ENCODE measurements around the gene PCDH10.
"Not testable (repeated sequence)": the region's sequence is repeated elsewhere in the genome, so short reads cannot be mapped to it uniquely, and the experiment has no call there.

PCDH10 gene

GRCh38 chr4:133150486-133151340 lies 1.6 kb downstream of the PCDH10 start:
- no peak for DNase-seq (ENCODE audit: low read depth)

GRCh38 chr4:133151341-133151690 lies 2.2 kb downstream of the PCDH10 start:
- no peak for DNase-seq (ENCODE audit: low read depth)

- DNase-seq (ENCODE audit: low read depth) = no peak
Measured at GRCh38 chr4:133151691-133152329, 2.7 kb downstream of the PCDH10 start.

GRCh38 chr4:133152330-133152821 lies 3.3 kb downstream of the PCDH10 start:
- no peak for DNase-seq (ENCODE audit: low read depth)

- DNase-seq (ENCODE audit: low read depth) = no peak
Measured at GRCh38 chr4:133152831-133153481, 3.9 kb downstream of the PCDH10 start.

GRCh38 chr4:133154725-133155124 lies 5.6 kb downstream of the PCDH10 start:
- no peak for DNase-seq (ENCODE audit: low read depth)

GRCh38 chr4:133156096-133156495 lies 7.0 kb downstream of the PCDH10 start:
- no peak for DNase-seq (ENCODE audit: low read depth)

GRCh38 chr4:133156556-133156955 lies 7.5 kb downstream of the PCDH10 start:
- DNase-seq (ENCODE audit: low read depth) = no peak

- DNase-seq (ENCODE audit: low read depth) = no peak
Measured at GRCh38 chr4:133157460-133158160, 8.5 kb downstream of the PCDH10 start.

GRCh38 chr4:133160853-133161252 lies 11.8 kb downstream of the PCDH10 start:
- DNase-seq (ENCODE audit: low read depth) = no peak

- DNase-seq (ENCODE audit: low read depth) = no peak
Measured at GRCh38 chr4:133161570-133162295, 12.6 kb downstream of the PCDH10 start.

- DNase-seq (ENCODE audit: low read depth) = no peak
Measured at GRCh38 chr4:133162941-133163340, 13.8 kb downstream of the PCDH10 start.

- no peak for DNase-seq (ENCODE audit: low read depth)
Measured at GRCh38 chr4:133178956-133179355, 29.9 kb downstream of the PCDH10 start.

- DNase-seq (ENCODE audit: low read depth) = no peak
Measured at GRCh38 chr4:133186210-133186609, 37.1 kb downstream of the PCDH10 start.

GRCh38 chr4:133186845-133187244 lies 37.8 kb downstream of the PCDH10 start:
- DNase-seq (ENCODE audit: low read depth) = no peak

- no peak for DNase-seq (ENCODE audit: low read depth)
Measured at GRCh38 chr4:133188433-133189146, 39.5 kb downstream of the PCDH10 start.

GRCh38 chr4:133189147-133189517 lies 40.0 kb downstream of the PCDH10 start:
- DNase-seq (ENCODE audit: low read depth) = no peak

GRCh38 chr4:133190098-133190497 lies 41.0 kb downstream of the PCDH10 start:
- DNase-seq (ENCODE audit: low read depth) = no peak

- no peak for DNase-seq (ENCODE audit: low read depth)
Measured at GRCh38 chr4:133208694-133209285, 59.7 kb downstream of the PCDH10 start.

- no peak for DNase-seq (ENCODE audit: low read depth)
Measured at GRCh38 chr4:133233922-133234321, 84.8 kb downstream of the PCDH10 start.

- not testable (repeated sequence) for DNase-seq (ENCODE audit: low read depth)
Measured at GRCh38 chr4:133240451-133240850, 91.4 kb downstream of the PCDH10 start.

Data from activated T-helper 9 cell treated with anti-CD3 and anti-CD28 coated beads, Interleukin-2, amount 50 U/mL, for 16 hours (primary cell).